DOHH2 (cell line): ENCODE results near the gene FAM240B.

Experiments
- CTCF ChIP-seq: fragments of 200-600 bp; sonication (generic); IDR thresholded peaks from one replicate; pipeline ENCODE4 v1.5.1; 2014; ENCODE audit warnings: antibody characterized with exemption, mild to moderate bottlenecking, low read depth, low read length; ENCODE audit not compliant: poor library complexity, severe bottlenecking
- EZH2phosphoT487 ChIP-seq: fragments of 200-600 bp; sonication (generic); IDR thresholded peaks from 2 replicates; pipeline ENCODE4 v1.6.1; 2017; ENCODE audit warnings: borderline replicate concordance, mild to moderate bottlenecking, antibody characterized with exemption, low read length, moderate library complexity, mixed read lengths

GRCh38 chr9:38652486-38652885 lies 67.4 kb downstream of the FAM240B start:
- TF ChIP-seq CTCF = no peak
- TF ChIP-seq EZH2phosphoT487 = no peak
